GM18873 (cell line): ENCODE measurements around the gene KPNB1.
"Not testable (repeated sequence)": the region's sequence is repeated elsewhere in the genome, so short reads cannot be mapped to it uniquely, and the experiment has no call there.

Experiments used
- ATAC-seq: cut with Tn5 transposase; IDR thresholded peaks from one replicate; pipeline ENCODE4 v1.9.1; 2021; ENCODE audit warnings: mild to moderate bottlenecking, moderate library complexity, moderate number of reproducible peaks; ENCODE audit not compliant: unreplicated experiment, low FRiP score

KPNB1 gene

GRCh38 chr17:47676199-47676472 is 26.4 kb downstream of the KPNB1 start:
- ATAC-seq: no peak

- no peak for ATAC-seq
These were observed 26.9 kb downstream of the KPNB1 start for GRCh38 chr17:47676510-47677165.

GRCh38 chr17:47678196-47678595 is 28.5 kb downstream of the KPNB1 start:
- ATAC-seq: no peak

GRCh38 chr17:47682138-47682537 is 32.4 kb downstream of the KPNB1 start:
- no peak for ATAC-seq

- ATAC-seq: not testable (repeated sequence)
These were observed 33.0 kb downstream of the KPNB1 start for GRCh38 chr17:47682727-47683126.

GRCh38 chr17:47684025-47684424 is 34.3 kb downstream of the KPNB1 start:
- ATAC-seq: no peak

GRCh38 chr17:47684535-47685193 is 34.9 kb downstream of the KPNB1 start:
- no peak for ATAC-seq

GRCh38 chr17:47685556-47686275 is 36.0 kb downstream of the KPNB1 start:
- no peak for ATAC-seq

- no peak for ATAC-seq
These were observed 36.5 kb downstream of the KPNB1 start for GRCh38 chr17:47686276-47686635.

- ATAC-seq: no peak
These were observed 37.1 kb downstream of the KPNB1 start for GRCh38 chr17:47686664-47687327.

GRCh38 chr17:47687328-47687690 is 37.6 kb downstream of the KPNB1 start:
- no peak for ATAC-seq

GRCh38 chr17:47687748-47688147 is 38.0 kb downstream of the KPNB1 start:
- no peak for ATAC-seq

- no peak for ATAC-seq
These were observed 40.4 kb downstream of the KPNB1 start for GRCh38 chr17:47690121-47690520.

GRCh38 chr17:47692137-47692894 is 42.6 kb downstream of the KPNB1 start:
- no peak for ATAC-seq

- no peak for ATAC-seq
These were observed 43.4 kb downstream of the KPNB1 start for GRCh38 chr17:47692895-47693730.

- no peak for ATAC-seq
These were observed 44.2 kb downstream of the KPNB1 start, which contains the start of gene TBKBP1 for GRCh38 chr17:47693731-47694580. Gene TBKBP1, plus strand, starts transcription at chr17:47694161. Its CDS starts 1,952 bp downstream, at chr17:47696113.

GRCh38 chr17:47694581-47695428 is 45.1 kb downstream of the KPNB1 start:
- no peak for ATAC-seq
